Smooth muscle cell (in vitro differentiated cells): ENCODE data around the gene OR52R1. TPM values are rescaled to one million over a fixed set of nuclear protein-coding genes. Genes with fewer than 3 reads are reported as not detected.
"Not testable (repeated sequence)": the region's sequence is repeated elsewhere in the genome, so short reads cannot be mapped to it uniquely, and the experiment has no call there.

Experiments used
- DNase-seq: peaks from one replicate; lab custom pipeline; 2025; ENCODE audit not compliant: unreplicated experiment; lab: John Stamatoyannopoulos, UW
- H2AFZ ChIP-seq: fragments of 200-600 bp; sonication (generic); 2 replicates; pipeline ENCODE4 v1.6.0; 2016; ENCODE audit warnings: antibody characterized with exemption, low read depth, mild to moderate bottlenecking
- H3F3A ChIP-seq: fragments of 200-600 bp; sonication (generic); 2 replicates; pipeline ENCODE4 v1.6.0; 2017; ENCODE audit warnings: antibody characterized with exemption, low read depth
- H3K27ac ChIP-seq: fragments of 200-600 bp; sonication (generic); 2 replicates; pipeline ENCODE4 v1.5.1; 2016; ENCODE audit warnings: low read depth, mild to moderate bottlenecking
- H3K27me3 ChIP-seq: fragments of 200-600 bp; sonication (generic); 2 replicates; pipeline ENCODE4 v1.6.1; 2016; ENCODE audit warnings: low read depth, mild to moderate bottlenecking
- H3K36me3 ChIP-seq: fragments of 200-600 bp; sonication (generic); 2 replicates; pipeline ENCODE4 v1.5.1; 2016; ENCODE audit warnings: low read depth
- H3K4me1 ChIP-seq: fragments of 200-600 bp; sonication (generic); 2 replicates; pipeline ENCODE4 v1.5.1; 2016; ENCODE audit warnings: low read depth
- H3K4me2 ChIP-seq: fragments of 200-600 bp; sonication (generic); 2 replicates; pipeline ENCODE4 v1.6.0; 2016; ENCODE audit warnings: mild to moderate bottlenecking
- H3K4me3 ChIP-seq: fragments of 200-600 bp; sonication (generic); 2 replicates; pipeline ENCODE4 v1.5.1; 2016; ENCODE audit warnings: mild to moderate bottlenecking
- H3K79me2 ChIP-seq: fragments of 200-600 bp; sonication (generic); 2 replicates; pipeline ENCODE4 v1.6.0; 2016; ENCODE audit warnings: low read depth, mild to moderate bottlenecking
- H3K9ac ChIP-seq: fragments of 200-600 bp; sonication (generic); 2 replicates; pipeline ENCODE4 v1.6.0; 2016; ENCODE audit warnings: low read depth
- H3K9me3 ChIP-seq: fragments of 200-600 bp; sonication (generic); replicated peaks from 2 replicates; pipeline ENCODE4 v1.5.1; 2016; ENCODE audit warnings: low read depth
- H4K20me1 ChIP-seq: fragments of 200-600 bp; sonication (generic); 2 replicates; pipeline ENCODE4 v1.6.0; 2016; ENCODE audit warnings: low read depth
- CTCF ChIP-seq: fragments of 200-600 bp; sonication (generic); IDR thresholded peaks from 2 replicates; pipeline ENCODE4 v1.5.1; 2017; ENCODE audit warnings: borderline replicate concordance, mild to moderate bottlenecking, antibody characterized with exemption; ENCODE audit not compliant: insufficient read depth, poor library complexity, severe bottlenecking
- WGBS: methylation state at CpG from one replicate; pipeline ENCODE4 v1.1.7; 2016; ENCODE audit warnings: low lambda C conversion rate; 5-methylcytosine and 5-hydroxymethylcytosine counted together
- polyA plus RNA-seq: library from polyadenylated mRNA; unstranded; fragments of >200 nt; fragmentation: Nextera tagmentation; extraction: Ambion mirVana; gene quantifications from 2 replicates; pipeline ENCODE4 v1.2.1, GENCODE V29; 2016
- total RNA-seq: library from RNA; depleted of rRNA; stranded (reverse); fragments of >200 nt; gene quantifications from 2 replicates; pipeline ENCODE4 v1.2.3, GENCODE V29; 2014

OR52R1 gene
- total and polyA plus RNA-seq, 2 experiments from 2014 or later = not detected

GRCh38 chr11:4825132-4825531 lies 21.0 kb upstream of the OR52R1 start:
- H4K20me1 ChIP-seq = no peaks in the 10 kb centered on the region
- H2AFZ ChIP-seq = no peak overlapping the region
- no peaks in the 10 kb centered on the region for H3K9me3 ChIP-seq
- H3K4me3 ChIP-seq = no peak overlapping the region
- H3K4me1 ChIP-seq = no peaks in the 10 kb centered on the region
- no peak overlapping the region for H3K4me2 ChIP-seq
- H3K27ac ChIP-seq = no peak overlapping the region
- TF ChIP-seq CTCF = no peak
- no peaks in the 10 kb centered on the region for H3K36me3 ChIP-seq
- H3K9ac ChIP-seq = no peak overlapping the region
- no peaks in the 10 kb centered on the region for H3K27me3 ChIP-seq
- no peaks in the 10 kb centered on the region for H3K79me2 ChIP-seq
- DNase-seq = no peak
- no peaks in the 10 kb centered on the region for H3F3A ChIP-seq

- H4K20me1 ChIP-seq = no peaks in the 10 kb centered on the region
- DNase-seq = no peak
- no peaks in the 10 kb centered on the region for H3K9me3 ChIP-seq
- H3K4me1 ChIP-seq = no peaks in the 10 kb centered on the region
- TF ChIP-seq CTCF = no peak
- 91% methylated on average over 1 of the region's 1 CpG for whole genome bisulfite sequencing
- H3K9ac ChIP-seq = no peak within 1 kb of the TSS
- H3K27me3 ChIP-seq = no peaks in the 10 kb centered on the region
- H3K36me3 ChIP-seq = no peaks in the 10 kb centered on the region
- H2AFZ ChIP-seq = no peak within 1 kb of the TSS
- H3K27ac ChIP-seq = no peak within 1 kb of the TSS
- no peak within 1 kb of the TSS for H3K4me3 ChIP-seq
- no peak within 1 kb of the TSS for H3K4me2 ChIP-seq
- H3K79me2 ChIP-seq = no peaks in the 10 kb centered on the region
- no peaks in the 10 kb centered on the region for H3F3A ChIP-seq
These were observed 16.8 kb upstream of the OR52R1 start, which contains the start of gene OR51F2 for GRCh38 chr11:4821021-4821420. Gene OR51F2 (plus strand): TSS chr11:4821321. CDS start chr11:4821422, 101 bp downstream.

GRCh38 chr11:4809246-4809645 lies 5.1 kb upstream of the OR52R1 start:
- H2AFZ ChIP-seq = no peak overlapping the region
- H3K4me1 ChIP-seq = no peaks in the 10 kb centered on the region
- no peak for DNase-seq
- no peak overlapping the region for H3K4me3 ChIP-seq
- 93% methylated on average over 2 of the region's 2 CpGs for WGBS
- H3K27ac ChIP-seq = no peak overlapping the region
- H3F3A ChIP-seq = no peaks in the 10 kb centered on the region
- no peak overlapping the region for H3K4me2 ChIP-seq
- H3K9ac ChIP-seq = no peak overlapping the region
- no peaks in the 10 kb centered on the region for H3K9me3 ChIP-seq
- H3K36me3 ChIP-seq = no peaks in the 10 kb centered on the region
- H4K20me1 ChIP-seq = no peaks in the 10 kb centered on the region
- TF ChIP-seq CTCF = no peak
- no peaks in the 10 kb centered on the region for H3K27me3 ChIP-seq
- H3K79me2 ChIP-seq = no peaks in the 10 kb centered on the region

- no peak overlapping the region for H3K9ac ChIP-seq
- no peak overlapping the region for H2AFZ ChIP-seq
- no peaks in the 10 kb centered on the region for H3K4me1 ChIP-seq
- no peaks in the 10 kb centered on the region for H3K27me3 ChIP-seq
- H3K9me3 ChIP-seq = no peaks in the 10 kb centered on the region
- no peaks in the 10 kb centered on the region for H3K36me3 ChIP-seq
- no peaks in the 10 kb centered on the region for H3F3A ChIP-seq
- H3K27ac ChIP-seq = no peak overlapping the region
- 100% methylated on average over 1 of the region's 1 CpG for WGBS
- no peak overlapping the region for H3K4me2 ChIP-seq
- no peak for TF ChIP-seq CTCF
- no peaks in the 10 kb centered on the region for H3K79me2 ChIP-seq
- DNase-seq = no peak
- no peak overlapping the region for H3K4me3 ChIP-seq
- H4K20me1 ChIP-seq = no peaks in the 10 kb centered on the region
These were observed 4.3 kb upstream of the OR52R1 start for GRCh38 chr11:4808476-4808875.

GRCh38 chr11:4801316-4801715 lies 2.9 kb downstream of the OR52R1 start:
- 90% methylated on average over 5 of the region's 5 CpGs for WGBS
- not testable (repeated sequence) for H3K9me3 ChIP-seq, H3K79me2 ChIP-seq, H2AFZ ChIP-seq, H3K4me3 ChIP-seq, H3K9ac ChIP-seq, H3K4me1 ChIP-seq, H3F3A ChIP-seq, H3K4me2 ChIP-seq, H3K27ac ChIP-seq, H3K27me3 ChIP-seq, DNase-seq, H3K36me3 ChIP-seq, H4K20me1 ChIP-seq
